NK-92 treated with Interleukin-12 subunit alpha and Interleukin-12 subunit beta, amount 100 ng/mL, for 24 hours (cell line): ENCODE measurements around the gene HMCN1.

Source experiments
- DNase-seq: peaks from one replicate; lab custom pipeline; 2025; lab: John Stamatoyannopoulos, UW

HMCN1 gene

DNA sequence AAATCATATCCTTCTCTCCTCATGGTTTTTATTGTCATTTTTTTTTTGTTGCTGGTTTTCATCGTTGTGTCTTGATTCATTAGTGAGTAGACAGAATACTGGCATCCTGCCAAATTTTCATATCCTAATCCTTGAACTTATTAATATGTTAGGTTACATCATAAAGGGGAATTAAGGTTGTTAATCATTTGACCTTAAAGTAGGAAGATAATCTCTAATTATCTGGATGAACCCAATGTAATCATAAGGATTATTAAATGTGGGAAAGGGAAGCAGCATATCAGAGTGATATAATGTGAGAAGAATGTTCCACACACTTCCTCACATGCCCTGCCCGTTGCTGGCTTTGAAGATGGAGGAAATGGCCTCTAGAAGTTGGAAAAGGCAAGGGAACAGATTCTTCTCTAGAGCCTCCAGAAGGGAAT lies 299.7 kb downstream of the HMCN1 start:
- no peak for DNase-seq

DNA sequence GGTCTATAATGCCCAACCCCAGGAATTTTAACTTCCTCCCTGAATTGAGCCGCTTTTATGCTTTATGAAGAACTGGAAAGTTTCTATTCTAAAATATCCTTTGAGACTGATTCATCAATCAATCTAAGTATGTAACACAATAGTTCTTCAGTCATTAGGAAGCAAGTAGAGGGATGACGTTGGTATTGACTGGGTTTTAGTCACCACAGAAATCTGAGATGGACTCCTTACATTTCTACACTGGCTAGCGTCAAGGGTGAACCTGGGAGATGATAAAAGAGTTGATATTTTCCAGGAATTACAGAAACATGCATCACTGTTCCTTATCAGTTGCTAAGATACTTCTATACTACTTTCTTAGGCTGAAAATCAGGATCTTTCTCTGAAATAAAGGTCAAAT lies 308.0 kb downstream of the HMCN1 start:
- DNase-seq: no peak

DNA sequence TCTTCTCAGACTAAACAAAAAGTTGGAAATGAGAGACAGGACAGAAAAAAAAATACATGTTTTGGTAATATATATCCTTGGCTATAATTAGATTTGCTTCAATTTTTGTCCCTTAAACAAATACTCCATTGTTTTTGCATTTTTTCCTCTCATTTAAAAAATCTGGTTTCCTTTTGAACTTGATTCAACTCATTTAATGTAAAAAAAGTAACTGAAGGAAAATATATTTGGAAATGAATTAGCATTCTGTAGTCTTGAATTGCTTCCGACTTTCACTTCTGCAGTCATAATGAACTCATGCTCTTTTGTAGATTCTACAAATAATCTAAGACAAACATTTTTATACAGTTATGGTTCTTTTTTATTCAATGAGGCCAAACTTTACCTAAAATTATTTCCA lies 309.1 kb downstream of the HMCN1 start:
- DNase-seq: no peak

DNA sequence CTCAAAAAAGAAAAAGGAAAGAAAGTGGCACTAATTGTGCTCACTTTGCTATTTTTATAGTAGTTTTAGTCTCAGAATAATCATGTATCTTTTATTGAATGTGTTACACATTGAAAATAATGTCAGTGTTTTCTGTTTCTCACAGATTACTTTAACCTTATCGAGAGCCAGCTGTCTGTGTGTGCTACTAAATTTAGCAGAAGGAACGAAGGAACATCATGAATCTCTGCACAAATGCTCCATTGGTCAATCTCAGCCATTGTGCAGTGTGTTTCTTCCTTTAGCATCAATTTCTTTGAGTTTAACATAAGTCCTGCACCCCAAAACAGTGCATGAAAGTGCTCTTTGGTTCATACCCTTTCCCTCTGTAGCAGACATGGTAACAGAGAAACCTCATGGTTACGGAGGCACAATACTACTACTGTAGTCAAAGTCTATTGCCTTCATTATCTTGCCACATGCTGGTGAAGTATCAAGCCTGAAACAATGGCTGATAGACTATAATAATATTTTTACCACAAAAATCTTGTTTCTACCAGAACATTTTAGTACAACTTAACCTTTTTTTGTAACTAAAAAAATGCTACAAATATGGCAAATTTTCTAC lies 310.0 kb downstream of the HMCN1 start:
- DNase-seq: no peak

DNA sequence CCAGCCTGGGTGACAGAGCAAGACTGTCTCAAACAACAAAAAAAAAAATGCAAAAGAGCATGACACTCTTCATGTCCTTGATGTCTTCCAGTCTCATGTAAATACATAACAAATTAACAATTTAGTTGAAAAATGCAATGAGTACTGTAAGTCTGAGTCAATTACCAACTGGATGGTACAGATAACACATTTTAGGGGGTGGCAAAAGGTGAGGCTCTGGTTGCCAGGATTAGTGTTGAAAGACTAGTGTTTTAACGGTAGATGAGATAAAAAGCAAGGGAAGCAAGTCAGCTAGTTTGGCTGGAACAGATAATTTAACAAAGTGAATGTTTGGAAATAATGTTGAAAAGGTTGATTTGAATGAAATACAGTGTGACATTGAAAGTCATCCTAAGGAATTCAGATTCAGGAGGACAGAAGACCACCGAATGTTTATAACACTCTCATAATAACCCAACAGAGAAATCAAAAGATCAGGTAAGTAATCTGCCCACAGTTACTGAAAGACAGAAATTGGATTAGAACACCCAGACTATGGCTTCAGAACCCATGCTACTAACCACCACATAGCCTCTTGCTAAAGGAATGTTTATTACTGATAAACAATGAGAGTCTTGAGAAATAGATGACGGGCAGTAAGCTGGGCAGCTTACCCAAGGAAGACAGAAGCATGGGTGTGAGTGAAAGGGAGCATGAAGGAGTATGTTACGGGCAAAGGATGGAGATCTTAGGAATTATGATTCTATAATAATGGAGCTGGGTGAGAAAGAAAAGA lies 312.4 kb downstream of the HMCN1 start:
- DNase-seq: no peak

DNA sequence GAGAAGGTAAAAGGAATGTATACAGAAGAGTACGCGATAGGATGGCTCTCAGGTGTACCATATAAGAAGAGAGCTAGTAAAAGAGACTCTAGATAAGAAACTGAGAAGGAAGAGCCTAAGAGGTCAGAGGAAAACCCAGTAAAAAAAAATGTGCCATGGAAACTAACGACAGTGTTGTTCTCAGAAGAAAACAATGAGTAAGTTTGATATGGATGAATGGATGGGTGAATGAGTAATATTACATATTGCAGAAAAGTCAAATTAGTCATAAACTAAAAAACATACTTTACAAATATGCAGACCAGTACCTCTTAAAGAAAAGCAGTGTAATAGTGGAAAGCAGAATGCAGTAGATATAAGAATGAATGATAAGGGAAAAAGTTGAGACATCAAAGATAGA lies 316.2 kb downstream of the HMCN1 start:
- DNase-seq: no peak

DNA sequence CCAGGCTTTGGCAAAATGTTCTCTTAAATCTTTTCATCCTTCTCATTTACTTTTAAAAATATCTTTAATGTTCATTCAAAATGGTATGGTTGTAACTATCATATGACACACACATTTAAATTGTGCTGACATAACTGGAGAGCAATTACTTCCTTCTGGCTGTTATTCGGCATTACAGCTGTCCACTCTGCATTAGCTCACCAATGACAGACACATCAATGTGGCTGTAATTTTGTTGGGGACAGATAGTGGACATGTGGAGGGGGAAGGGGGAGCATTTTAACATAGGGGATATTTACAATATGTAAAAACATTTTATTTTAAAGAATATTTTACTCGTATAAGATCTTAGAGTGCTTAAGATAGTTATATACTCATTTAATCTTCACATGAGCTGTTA lies 319.8 kb downstream of the HMCN1 start:
- DNase-seq: no peak

DNA sequence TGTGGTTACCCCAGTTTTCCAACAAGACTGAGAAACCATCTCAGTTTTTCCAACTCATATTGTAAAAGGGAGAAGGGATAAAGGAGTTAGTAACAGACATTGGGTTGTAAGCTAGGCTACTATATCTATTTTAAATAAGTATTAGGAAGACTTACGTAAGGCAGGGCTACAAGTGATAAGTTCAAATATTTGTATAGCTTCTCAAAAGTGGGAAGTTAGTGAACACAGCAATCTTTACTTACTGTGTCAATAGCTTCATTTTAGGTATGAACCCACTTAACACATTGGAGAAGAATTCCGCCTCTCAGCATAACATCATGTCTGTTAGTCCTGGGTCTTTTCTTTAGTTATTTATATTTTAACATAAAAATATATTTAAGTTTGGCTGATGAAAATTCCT lies 320.7 kb downstream of the HMCN1 start:
- DNase-seq: no peak

DNA sequence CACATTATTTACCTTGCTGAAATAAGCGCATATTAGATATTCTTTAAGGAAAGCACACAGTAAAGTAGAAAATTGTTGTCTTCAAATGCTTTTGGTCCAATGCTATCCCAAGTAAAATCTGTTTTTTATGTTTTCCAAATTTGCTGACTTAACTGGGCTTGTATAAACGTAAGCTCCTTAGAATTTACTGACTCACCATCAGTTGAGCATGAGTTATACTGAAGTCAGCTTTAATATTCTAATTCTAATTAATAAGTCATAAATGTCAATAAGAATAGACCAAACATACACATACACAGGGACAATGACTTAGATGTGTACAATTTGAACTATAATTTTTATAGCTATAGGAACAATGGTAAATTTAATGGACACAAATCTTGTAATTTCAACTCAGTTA lies 321.7 kb downstream of the HMCN1 start:
- no peak for DNase-seq

DNA sequence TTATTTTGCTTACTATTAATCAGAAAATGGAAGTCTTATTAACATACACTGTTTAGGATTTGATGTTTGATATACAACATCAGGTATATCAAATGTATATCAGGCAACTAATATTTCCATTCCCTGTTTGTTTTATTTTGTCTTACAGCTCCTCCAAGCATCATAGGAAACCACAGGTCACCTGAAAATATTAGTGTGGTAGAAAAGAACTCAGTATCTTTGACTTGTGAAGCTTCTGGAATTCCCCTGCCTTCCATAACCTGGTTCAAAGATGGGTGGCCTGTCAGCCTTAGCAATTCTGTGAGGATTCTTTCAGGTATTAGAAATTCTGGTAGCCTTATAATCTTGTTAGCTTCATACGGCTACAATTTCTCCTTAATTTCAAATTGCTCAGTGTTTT lies 322.9 kb downstream of the HMCN1 start:
- no peak for DNase-seq

DNA sequence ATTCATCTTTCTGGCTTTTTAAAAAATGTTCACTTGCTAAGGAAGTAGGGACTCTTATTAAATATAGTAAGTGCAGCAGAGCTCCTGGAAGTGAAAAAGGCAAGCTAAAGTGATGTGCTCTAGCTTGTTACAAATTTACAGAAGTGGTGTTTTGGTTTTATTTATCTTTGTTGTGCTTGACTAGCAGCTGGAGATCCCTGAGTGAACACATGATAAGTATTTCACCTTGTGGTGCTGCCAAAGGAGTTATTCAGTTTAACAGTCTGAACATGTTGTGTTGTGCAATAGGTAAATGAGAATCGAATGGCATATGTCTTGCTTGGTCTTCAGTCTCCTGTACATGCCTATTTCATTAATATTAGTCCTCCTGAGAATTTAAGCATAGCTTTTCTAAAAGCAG lies 325.1 kb downstream of the HMCN1 start:
- DNase-seq: no peak

DNA sequence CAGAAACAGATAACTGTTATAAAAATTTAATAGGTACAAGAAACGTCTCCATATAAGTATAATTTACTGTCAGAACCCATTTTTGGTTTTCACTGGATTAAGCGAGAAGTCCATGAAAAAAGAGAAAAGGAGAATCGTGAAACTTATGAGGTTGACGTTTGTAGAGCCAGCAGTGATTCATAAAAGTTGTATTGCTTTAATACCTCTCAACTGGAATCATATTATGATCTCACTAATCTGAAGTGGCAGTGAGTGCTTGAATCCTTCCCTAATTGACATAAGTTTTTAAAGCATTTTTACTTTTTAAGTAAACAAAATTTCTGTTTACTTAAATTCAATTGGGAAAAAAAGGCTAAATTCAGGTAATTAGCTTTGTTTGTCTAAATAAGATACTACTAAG lies 325.6 kb downstream of the HMCN1 start:
- DNase-seq: no peak

DNA sequence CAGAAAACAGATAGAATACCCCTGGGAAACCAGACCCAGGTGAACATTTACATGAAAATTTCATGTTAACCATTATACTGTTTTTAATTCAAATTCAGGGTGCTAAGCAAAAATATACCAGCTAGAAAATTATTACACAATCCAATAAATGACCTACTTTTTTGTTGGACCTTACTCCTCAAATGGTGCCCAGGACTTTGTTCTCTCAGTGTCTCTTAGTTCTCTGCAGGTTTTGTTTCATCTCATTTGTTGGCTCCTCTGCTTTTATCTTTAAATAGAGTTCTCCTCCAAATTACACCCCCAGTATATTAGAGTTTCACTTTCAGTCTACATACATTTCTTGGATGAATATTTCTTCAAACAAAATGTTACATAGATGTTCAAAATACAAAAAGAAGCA lies 326.0 kb downstream of the HMCN1 start:
- no peak for DNase-seq

DNA sequence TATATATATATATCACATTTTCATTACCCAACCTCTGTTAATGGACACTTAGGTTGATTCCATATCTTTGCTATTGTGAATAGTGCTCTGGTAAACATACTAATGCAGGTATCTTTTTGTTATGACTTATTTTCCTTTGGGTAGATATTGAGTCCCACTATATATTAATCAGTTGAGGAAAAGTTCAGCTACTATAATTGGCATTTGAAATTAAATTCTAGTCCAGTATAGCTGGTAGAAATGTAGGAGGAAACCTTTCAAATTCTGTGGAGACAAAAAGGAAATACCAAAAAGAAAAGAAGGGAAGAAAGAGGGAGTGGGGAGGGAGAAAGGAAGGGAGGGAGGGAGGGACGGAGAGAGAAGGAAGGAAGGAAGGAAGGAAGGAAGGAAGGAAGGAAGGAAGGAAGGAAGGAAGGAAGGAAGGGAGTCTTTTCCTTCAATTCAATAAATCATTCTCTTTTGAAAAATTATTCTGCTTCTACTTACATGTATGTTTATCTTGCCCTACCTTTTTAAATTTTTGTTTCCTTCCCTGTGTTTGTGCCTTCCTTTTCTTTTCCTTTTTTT lies 329.0 kb downstream of the HMCN1 start:
- DNase-seq: no peak

DNA sequence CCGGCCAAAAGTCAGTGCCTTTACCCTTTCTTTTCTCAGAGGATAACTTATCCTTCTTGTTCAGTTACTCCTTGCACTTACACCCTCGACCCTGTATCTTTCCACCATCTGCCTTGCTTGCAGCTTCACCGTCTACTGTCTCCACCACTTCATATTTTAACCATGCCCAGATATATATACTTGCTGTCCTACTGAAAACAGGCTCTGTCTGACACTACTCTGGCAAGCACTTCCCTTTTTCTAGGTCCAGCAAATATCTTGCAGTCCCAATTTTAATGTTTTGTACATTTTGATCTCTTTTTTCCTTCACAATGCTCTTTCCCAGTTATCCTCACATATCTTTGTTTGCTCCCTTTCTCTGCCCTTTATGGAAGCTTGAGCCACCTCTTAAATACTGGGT lies 332.2 kb downstream of the HMCN1 start:
- no peak for DNase-seq

DNA sequence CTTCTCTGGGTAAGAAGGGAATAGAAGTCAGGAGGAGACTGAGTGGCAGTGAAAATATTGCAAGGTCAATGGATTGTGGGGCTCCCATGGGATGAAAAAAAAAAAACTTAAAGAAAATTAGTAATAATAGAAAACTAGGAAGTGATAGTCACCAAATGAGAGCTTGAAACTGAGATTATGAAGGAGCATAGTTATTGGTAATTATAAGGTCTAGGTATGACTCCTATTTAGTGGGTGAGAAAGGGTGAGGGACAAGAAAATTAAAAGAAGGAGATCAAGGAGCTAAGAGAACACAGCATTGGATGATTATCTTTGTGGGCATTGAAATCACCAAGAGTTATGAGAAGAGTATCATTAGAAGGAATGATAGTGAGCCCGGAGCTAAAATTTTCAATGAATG lies 339.5 kb downstream of the HMCN1 start:
- no peak for DNase-seq

DNA sequence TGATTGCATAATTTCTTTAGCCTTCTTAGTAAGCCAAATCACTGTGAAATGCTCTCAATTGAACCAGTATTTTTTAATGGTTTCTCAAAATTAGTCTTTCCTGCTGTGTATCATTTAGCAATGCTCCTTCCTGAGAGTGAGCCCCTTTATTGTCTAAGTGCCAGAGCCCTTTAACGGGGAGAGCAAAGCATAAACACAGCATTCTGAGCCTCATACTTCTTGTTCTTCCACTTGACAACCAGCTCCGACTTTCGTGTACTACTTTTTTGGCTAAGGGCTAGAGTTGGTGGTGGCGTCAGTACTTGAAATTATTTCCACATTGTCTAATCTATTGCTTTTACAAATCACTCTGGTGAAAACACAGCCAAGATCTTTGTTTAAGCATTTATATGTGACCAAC lies 341.8 kb downstream of the HMCN1 start:
- DNase-seq: no peak

DNA sequence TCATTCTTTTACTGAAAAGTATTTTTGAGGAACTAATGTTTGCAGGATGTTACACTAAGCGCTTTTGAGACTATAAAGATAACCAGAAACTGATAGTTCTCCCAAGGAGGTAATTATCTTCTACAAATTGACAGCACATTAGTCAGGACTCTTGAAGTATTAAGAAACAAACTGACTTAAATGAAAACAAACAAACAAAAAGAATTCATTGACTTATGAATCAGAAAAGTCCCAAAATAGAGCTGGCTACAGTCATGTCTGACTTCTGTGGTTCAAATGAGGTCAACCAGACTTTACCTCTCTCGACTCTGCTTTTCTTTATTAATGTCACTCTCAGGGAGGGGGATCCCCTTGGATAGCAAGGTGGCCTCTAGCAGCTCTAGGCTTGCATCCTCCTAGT lies 344.1 kb downstream of the HMCN1 start:
- no peak for DNase-seq

DNA sequence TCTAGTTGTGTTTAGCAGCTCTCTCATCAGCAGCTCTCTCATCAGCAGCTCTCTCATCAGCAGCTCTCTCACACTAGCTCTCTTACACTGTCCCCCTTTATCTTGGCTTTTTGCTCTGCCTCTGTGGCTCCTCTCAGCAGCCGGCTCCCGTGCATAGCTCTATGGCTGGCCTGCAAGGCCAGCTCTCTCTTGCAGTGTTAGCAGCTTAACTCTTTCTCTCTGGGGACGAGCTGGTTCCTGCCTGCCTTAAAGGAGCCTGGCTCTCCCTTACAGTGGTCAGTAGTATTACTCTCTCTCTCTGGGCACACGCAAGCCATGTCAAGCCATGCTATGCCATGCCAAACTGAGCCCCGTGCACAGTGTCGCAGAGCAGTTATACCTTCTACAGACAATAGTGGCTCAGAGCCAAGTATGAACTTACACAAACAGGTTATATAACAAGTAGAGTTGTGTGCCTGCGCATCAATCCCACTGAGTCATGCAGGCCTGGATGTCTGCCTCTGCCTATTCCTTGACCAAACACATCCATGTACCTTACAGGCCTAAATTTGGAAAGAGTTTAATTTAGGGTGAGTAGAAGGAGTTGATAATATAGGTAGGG lies 345.0 kb downstream of the HMCN1 start:
- DNase-seq: no peak

DNA sequence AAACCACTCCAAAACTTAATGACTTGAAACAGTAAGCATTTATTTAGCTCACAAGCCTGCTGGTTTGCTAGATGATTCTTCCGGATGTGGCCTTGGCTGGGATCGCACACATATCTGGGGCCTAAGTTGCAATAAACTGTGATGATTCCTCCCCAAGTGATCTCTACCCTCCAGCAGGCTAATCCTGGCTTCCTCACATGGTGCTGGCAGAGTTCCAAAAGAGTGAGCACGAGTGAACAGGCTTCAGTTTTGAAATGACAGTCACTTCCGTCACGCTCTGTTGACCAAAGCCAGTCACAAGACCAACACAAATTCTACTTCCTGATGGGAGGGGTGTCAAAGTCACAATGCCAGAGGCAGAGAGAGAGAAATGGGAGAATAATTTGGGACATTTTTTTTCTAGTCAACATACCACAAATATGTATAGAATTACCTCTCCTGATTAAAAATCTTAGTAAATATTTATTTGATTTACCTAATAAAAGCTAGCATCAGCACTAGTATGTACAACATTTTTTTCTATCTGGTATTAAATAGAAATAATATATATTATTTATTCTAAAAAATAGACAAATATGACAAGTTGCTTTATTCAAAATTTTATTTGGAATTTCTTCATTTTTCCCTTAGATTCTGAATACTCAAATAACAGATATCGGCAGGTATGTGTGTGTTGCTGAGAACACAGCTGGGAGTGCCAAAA lies 348.2 kb downstream of the HMCN1 start:
- no peak for DNase-seq

DNA sequence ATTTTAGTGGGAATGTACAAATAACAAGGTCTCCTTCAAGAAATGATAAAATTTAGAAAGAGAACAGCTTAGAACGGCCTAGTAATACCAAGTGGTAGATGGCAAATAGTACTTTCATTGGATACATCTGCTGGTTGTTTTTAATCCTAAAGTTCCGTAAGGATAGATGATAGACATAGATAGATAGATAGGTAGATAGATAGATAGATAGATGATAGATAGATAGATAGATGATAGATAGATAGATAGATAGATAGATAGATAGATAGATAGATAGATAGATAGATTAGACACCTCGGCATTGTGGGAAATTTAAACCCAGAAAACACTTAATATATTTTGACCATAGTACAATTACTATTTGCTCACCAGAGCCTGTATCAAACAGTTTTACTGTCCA lies 352.4 kb downstream of the HMCN1 start:
- DNase-seq: no peak

DNA sequence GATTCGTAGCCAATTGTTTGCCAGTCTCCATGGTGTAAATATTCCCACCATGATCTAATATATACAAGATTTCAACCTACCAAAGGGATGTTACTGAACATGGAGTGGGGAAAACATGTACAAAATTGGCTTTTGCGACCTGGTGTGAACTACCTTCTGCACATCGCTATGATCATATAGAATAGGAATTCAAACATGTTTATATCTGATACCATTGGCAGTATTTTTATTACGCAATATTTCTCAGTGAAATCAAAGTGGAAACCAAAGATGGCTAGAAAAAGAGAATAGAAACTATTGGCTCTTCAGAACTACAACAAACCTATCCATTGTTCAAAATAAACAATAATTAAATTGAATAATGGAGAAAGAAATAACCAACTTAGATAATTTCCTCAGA lies 355.7 kb downstream of the HMCN1 start:
- DNase-seq: no peak

DNA sequence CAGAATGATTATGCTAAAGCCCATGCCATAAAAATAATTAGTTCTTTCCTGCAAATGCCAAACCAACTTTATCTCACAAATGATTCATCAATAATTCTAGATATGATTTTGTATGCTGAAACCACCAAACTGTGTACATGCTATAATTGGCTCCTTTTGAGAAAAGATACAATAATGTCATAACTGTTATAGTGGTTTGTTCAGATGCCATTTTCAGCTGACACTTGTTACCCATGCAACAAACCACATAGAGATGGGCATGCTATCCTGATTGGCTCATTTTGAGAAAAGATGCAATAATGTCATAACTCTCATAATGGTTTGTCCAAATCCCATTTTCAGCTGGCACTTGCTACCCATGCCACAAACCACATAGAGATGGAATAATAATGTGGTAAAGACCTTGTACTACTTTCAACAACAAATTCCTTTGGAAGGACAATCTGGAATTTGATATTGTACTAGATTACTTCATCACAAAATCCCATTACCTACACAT lies 357.1 kb downstream of the HMCN1 start:
- no peak for DNase-seq
